Suprapubic skin (tissue), 4 donors: ENCODE results near the gene TEX51.

Experiments
- CTCF ChIP-seq, 2 donors: fragments of 200-600 bp in 1 of 2; fragments of 450-650 bp in 1 of 2; sonication (generic) in 1 of 2; IDR thresholded peaks; one replicate each; pipeline ENCODE4 v1.5.1; 2016 to 2019; ENCODE audit warnings: antibody characterized with exemption in 2 of 2, mild to moderate bottlenecking in 1 of 2, moderate library complexity in 1 of 2
- EP300 ChIP-seq: sonication (generic); formaldehyde crosslinking; IDR thresholded peaks from one replicate; pipeline ENCODE4 v1.6.1; 2017; ENCODE audit warnings: antibody characterized with exemption
- POLR2A ChIP-seq, 2 donors: fragments of 450-650 bp; IDR thresholded peaks; one replicate each; pipeline ENCODE4 v1.6.1; 2017; ENCODE audit warnings: antibody characterized with exemption in 2 of 2, mild to moderate bottlenecking in 2 of 2, moderate library complexity in 2 of 2
- POLR2AphosphoS5 ChIP-seq, 3 donors: sonication (generic); formaldehyde crosslinking; IDR thresholded peaks; one replicate each; pipeline ENCODE4 v1.6.1; 2017; ENCODE audit warnings: antibody characterized with exemption in 3 of 3

GRCh38 chr2:126916744-126917143 lies 18.1 kb downstream of the TEX51 start:
- TF ChIP-seq CTCF (IDR thresholded peaks at IDR 0.05) (no peak), POLR2A (IDR thresholded peaks at IDR 0.05) (no peak), POLR2AphosphoS5 (IDR thresholded peaks at IDR 0.05) (no peak), EP300 (no peak)
